HG03558 (cell line): ENCODE measurements around the gene PRKG2.
"Not testable (repeated sequence)": the region's sequence is repeated elsewhere in the genome, so short reads cannot be mapped to it uniquely, and the experiment has no call there.

Source experiments
- ATAC-seq: cut with Tn5 transposase; IDR thresholded peaks from one replicate; pipeline ENCODE4 v1.9.1; 2021; ENCODE audit warnings: moderate number of reproducible peaks; ENCODE audit not compliant: unreplicated experiment; ENCODE audit errors: extremely low read depth

Gene PRKG2

GRCh38 chr4:81214881-81215868 lies at the start of gene PRKG2:
TSS of gene PRKG2 (minus strand) at chr4:81215222. CDS start at chr4:81205047, 10,175 bp downstream.
- no peak for ATAC-seq

- no peak for ATAC-seq
Measured at GRCh38 chr4:81260443-81261101, 45.5 kb upstream of the PRKG2 start.

GRCh38 chr4:81258841-81259550 lies 44.0 kb upstream of the PRKG2 start:
- no peak for ATAC-seq

GRCh38 chr4:81257816-81258215 lies 42.8 kb upstream of the PRKG2 start:
- ATAC-seq = no peak

- ATAC-seq = no peak
Measured at GRCh38 chr4:81257021-81257420, 42.0 kb upstream of the PRKG2 start.

- no peak for ATAC-seq
Measured at GRCh38 chr4:81256059-81256970, 41.3 kb upstream of the PRKG2 start.

GRCh38 chr4:81255524-81255923 lies 40.5 kb upstream of the PRKG2 start:
- ATAC-seq = no peak

GRCh38 chr4:81250430-81250829 lies 35.4 kb upstream of the PRKG2 start:
- ATAC-seq = no peak

GRCh38 chr4:81245218-81246009 lies 30.4 kb upstream of the PRKG2 start:
- ATAC-seq = no peak

- ATAC-seq = no peak
Measured at GRCh38 chr4:81237791-81238190, 22.8 kb upstream of the PRKG2 start.

GRCh38 chr4:81235982-81236749 lies 21.1 kb upstream of the PRKG2 start:
- ATAC-seq = no peak

- no peak for ATAC-seq
Measured at GRCh38 chr4:81227968-81228367, 12.9 kb upstream of the PRKG2 start.

- no peak for ATAC-seq
Measured at GRCh38 chr4:81227138-81227537, 12.1 kb upstream of the PRKG2 start.

- ATAC-seq = no peak
Measured at GRCh38 chr4:81225252-81225651, 10.2 kb upstream of the PRKG2 start.

- ATAC-seq = not testable (repeated sequence)
Measured at GRCh38 chr4:81222082-81222472, 7.1 kb upstream of the PRKG2 start.

GRCh38 chr4:81221303-81222081 lies 6.5 kb upstream of the PRKG2 start:
- ATAC-seq = no peak

- no peak for ATAC-seq
Measured at GRCh38 chr4:81220271-81220670, 5.2 kb upstream of the PRKG2 start.
